Natural killer cell (primary cell): ENCODE data around the gene IQSEC1. TPM values are rescaled to one million over a fixed set of nuclear protein-coding genes. Genes with fewer than 3 reads are reported as not detected.

Source experiments
- ATAC-seq, 3 donors: fragments of 150-1000 bp in 2 of 3; fragments of 200-7000 bp in 1 of 3; cut with Tn5 transposase; 1 replicate in 1 of 3; 2 replicates in 2 of 3; pipeline ENCODE4 v1.10.0; 2021; ENCODE audit warnings: mild to moderate bottlenecking in 2 of 3, moderate library complexity in 2 of 3
- DNase-seq, 2 donors: peaks; one replicate each; pipeline versions ENCODE4 v3.0.0 to v3.0.0-alpha.2; 2013 to 2021; ENCODE audit warnings: mixed read lengths in 1 of 2
- H3K27ac ChIP-seq: one replicate; pipeline ENCODE4 v1.5.1; 2013; ENCODE audit warnings: mild to moderate bottlenecking, low read length
- H3K27me3 ChIP-seq: one replicate; pipeline ENCODE4 v1.6.1; 2013; ENCODE audit warnings: low read length; ENCODE audit not compliant: control insufficient read depth, insufficient read depth
- H3K36me3 ChIP-seq: one replicate; pipeline ENCODE4 v1.6.1; 2013; ENCODE audit warnings: low read length; ENCODE audit not compliant: control insufficient read depth, insufficient read depth
- H3K4me1 ChIP-seq: one replicate; pipeline ENCODE4 v1.6.1; 2013; ENCODE audit warnings: low read length; ENCODE audit not compliant: control insufficient read depth, insufficient read depth
- H3K4me3 ChIP-seq: one replicate; pipeline ENCODE4 v1.5.1; 2013; ENCODE audit warnings: low read length
- H3K9me3 ChIP-seq: one replicate; pipeline ENCODE4 v1.6.1; 2013; ENCODE audit warnings: low read length; ENCODE audit not compliant: control insufficient read depth, insufficient read depth
- H3K27ac Mint-ChIP-seq, 2 donors: one replicate each; pipeline ENCODE4 v1.8.0; 2022; ENCODE audit warnings: mild to moderate bottlenecking in 2 of 2, mixed read lengths in 2 of 2, moderate library complexity in 1 of 2
- H3K27me3 Mint-ChIP-seq, 2 donors: one replicate each; pipeline ENCODE4 v1.8.0; 2022; ENCODE audit warnings: low read depth in 2 of 2, mixed read lengths in 2 of 2
- H3K36me3 Mint-ChIP-seq: one replicate; pipeline ENCODE4 v1.8.0; 2022; ENCODE audit warnings: mixed read lengths
- H3K4me1 Mint-ChIP-seq, 2 donors: one replicate each; pipeline ENCODE4 v1.8.0; 2022; ENCODE audit warnings: mixed read lengths in 2 of 2
- H3K4me3 Mint-ChIP-seq: one replicate; pipeline ENCODE4 v1.8.0; 2022; ENCODE audit warnings: mild to moderate bottlenecking, moderate library complexity, mixed read lengths
- H3K9me3 Mint-ChIP-seq, 2 donors: one replicate each; pipeline ENCODE4 v1.8.0; 2022; ENCODE audit warnings: mixed read lengths in 2 of 2
- CTCF ChIP-seq: fragments of 200-600 bp; IDR thresholded peaks from one replicate; pipeline ENCODE4 v1.8.0; 2022; ENCODE audit warnings: antibody characterized with exemption
- WGBS: methylation state at CpG from one replicate; pipeline ENCODE4 v1.1.7; 2013; ENCODE audit warnings: missing lambda C conversion rate; ENCODE audit not compliant: insufficient coverage; 5-methylcytosine and 5-hydroxymethylcytosine counted together
- intact Hi-C: fragments of 100-400 bp; cut with micrococcal nuclease; formaldehyde crosslinking; loops from one replicate; pipeline ENCODE4 v1.14.2; 2022
- total RNA-seq, 4 donors: library from RNA; stranded (reverse); fragments of 120-200 nt in 1 of 4; gene quantifications; one replicate each; pipeline versions ENCODE4 v1.2.3 to v1.2.4, GENCODE V29; 2013 to 2022

Gene IQSEC1
- total RNA-seq, 3 donors from 2014 or later (not counting 1 experiment from before 2014, with no cell fraction given), result 124 to 189 (median 138) TPM

DNA sequence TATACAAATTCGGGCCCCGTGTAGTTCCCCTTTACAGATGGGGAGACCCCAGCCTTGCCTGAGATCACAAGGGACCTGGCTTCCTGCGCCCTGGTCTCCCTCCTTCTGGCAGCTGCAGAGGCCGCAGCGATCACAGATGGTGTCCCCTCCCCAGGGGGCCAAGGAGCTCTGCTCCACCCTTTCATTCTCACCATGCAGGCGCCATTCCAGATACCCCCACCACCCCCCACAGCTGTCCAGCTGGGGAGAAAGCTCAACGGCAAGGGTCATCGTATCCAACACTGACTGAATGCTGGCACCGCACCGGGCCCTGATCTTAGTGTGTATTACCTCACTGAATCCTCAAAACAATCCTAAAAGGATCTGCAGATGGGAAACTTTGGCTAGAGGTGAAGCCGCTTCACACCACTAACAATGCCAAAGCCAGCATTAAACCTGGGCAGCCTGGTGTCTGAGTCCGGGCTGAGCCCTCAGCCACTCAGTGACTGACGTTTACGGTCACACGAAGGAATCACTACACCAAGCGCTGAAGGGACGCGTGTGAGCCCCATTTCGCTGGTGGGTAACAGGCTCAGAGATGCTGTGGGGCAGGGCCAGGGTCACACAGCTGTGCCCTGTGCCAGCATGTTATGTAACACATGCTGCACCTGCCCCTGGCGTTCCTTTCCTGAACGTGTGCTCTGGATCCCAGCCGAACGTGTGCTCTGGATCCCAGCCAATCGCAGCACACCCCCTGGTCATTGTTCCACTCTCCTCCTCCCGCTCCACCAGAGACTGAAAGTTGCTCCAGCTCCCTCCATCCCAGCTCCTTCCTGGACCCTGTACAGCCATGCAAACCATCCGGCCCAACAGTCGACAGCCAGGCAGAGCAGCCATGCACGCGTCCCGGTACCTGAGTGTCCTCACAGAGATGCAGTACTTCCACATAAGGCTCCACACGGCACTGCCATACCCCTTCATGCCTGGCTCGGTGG is 51.8 kb downstream of the IQSEC1 start:
- DNase-seq (no peak), ATAC-seq (no peak)
- Histone ChIP-seq H3K9me3 (no peaks in the 10 kb centered on the region), H3K27ac (peak overlapping the region; percentile 61), H3K4me3 (peak overlapping the region; percentile 45), H3K27me3 (no peaks in the 10 kb centered on the region), H3K4me1 (peaks cover 52% of the 10 kb centered on the region), H3K36me3 (no peaks in the 10 kb centered on the region)
- Mint-ChIP-seq H3K4me1 (peaks cover 19 to 55% of the 10 kb centered on the region in 2 donors), H3K36me3 (no peaks in the 10 kb centered on the region), H3K27ac (peak overlapping the region in 1 of 2 donors; percentile 64), H3K27me3 (no peaks in the 10 kb centered on the region), H3K4me3 (no peak overlapping the region), H3K9me3 (no peaks in the 10 kb centered on the region)
- TF ChIP-seq CTCF, result no peak
- intact Hi-C loops, result no loop called here
- WGBS, result 68% methylated on average over 32 of the region's 32 CpGs

DNA sequence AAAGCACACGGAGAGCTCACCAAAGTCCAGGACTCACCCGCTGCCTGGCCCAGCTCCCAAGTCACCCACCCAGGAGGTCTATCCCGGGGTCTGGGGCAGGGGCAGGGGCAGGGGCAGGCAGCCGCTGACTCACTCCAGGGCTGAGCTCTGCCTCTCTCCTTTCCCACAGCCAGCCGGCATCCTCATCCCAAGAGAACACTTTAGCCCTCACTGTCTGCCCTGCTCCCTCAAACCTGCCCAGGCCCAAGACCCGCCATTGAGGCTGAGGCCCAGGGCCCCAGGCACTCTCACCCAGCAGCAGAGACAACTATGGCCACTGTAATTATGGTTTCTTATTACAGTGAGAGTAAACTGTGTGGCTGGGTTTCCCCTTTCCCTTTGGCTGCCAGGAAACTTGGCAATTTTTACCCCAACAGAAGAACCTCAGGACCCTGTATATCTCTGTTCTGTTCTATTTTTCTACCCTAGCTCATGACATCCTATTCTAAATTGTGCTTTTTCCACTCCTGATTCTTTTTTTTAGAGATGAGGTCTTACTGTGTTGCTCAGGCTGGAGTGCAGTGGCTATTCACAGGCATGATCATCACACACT is 53.0 kb downstream of the IQSEC1 start:
- no peak overlapping the region for H3K4me3 Mint-ChIP-seq
- Histone ChIP-seq H3K4me1 (peaks cover 64% of the 10 kb centered on the region), H3K36me3 (no peaks in the 10 kb centered on the region), H3K4me3 (peak overlapping the region; percentile 45), H3K27me3 (no peaks in the 10 kb centered on the region), H3K9me3 (no peaks in the 10 kb centered on the region), H3K27ac (peak overlapping the region; percentile 57)
- DNase-seq, result no peak
- no peaks in the 10 kb centered on the region for H3K27me3 Mint-ChIP-seq
- H3K9me3 Mint-ChIP-seq, result no peaks in the 10 kb centered on the region
- peaks cover 28 to 61% of the 10 kb centered on the region in 2 donors for H3K4me1 Mint-ChIP-seq
- H3K27ac Mint-ChIP-seq, result peak overlapping the region; percentile 25 to 64
- TF ChIP-seq CTCF, result no peak
- no peaks in the 10 kb centered on the region for H3K36me3 Mint-ChIP-seq
- intact Hi-C loops, result no loop called here
- ATAC-seq, result no peak
- 83% methylated on average over 6 of the region's 6 CpGs for WGBS

DNA sequence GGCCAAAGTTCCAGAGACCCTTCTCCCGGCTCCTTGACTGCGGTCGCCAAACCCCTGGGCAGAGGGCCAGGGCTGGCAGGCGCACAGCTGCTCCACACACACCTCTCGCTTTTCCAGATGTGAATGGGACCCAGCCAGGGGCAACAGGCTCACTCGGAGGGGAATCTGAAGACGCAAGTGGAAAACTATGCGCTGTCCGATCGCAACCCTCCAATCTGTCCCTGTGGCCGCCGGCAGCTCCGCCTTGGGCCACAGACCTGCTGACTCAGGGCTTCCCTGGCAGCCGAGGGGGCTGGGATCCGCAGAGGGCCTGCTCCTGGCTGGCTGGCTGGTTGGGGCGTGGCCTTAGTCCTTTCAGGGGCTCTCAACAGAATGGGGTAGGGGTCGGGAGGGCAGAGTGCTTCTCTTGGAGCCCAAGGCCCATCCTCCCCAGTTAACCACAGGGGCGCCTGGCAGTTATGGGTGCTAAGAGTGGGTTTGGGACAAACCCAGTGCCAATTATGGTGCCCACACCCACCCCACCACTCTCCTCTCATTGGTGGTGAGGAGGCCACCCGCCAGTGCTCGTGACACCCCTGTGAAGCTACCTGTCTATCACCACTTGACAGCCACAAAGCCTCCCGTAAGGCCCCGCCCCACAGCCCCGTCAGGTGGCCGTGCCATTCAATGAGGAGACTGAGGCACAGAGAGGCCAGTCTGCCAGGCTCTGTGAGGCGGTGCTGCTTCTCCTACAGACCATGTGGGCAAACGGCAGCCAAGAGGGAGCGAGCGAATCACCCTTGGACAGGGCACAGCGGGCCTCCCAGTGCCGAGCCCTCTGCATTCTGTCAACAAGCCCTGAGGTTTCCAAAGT is 53.8 kb downstream of the IQSEC1 start:
- Histone ChIP-seq H3K27me3 (no peaks in the 10 kb centered on the region), H3K27ac (peak overlapping the region; percentile 57), H3K9me3 (no peaks in the 10 kb centered on the region), H3K36me3 (no peaks in the 10 kb centered on the region), H3K4me3 (peak overlapping the region; percentile 8), H3K4me1 (peaks cover 72% of the 10 kb centered on the region)
- intact Hi-C loops, result no loop called here
- WGBS, result 77% methylated on average over 28 of the region's 30 CpGs
- ATAC-seq, result no peak
- Mint-ChIP-seq H3K4me1 (peaks cover 30 to 63% of the 10 kb centered on the region in 2 donors), H3K9me3 (no peaks in the 10 kb centered on the region), H3K36me3 (no peaks in the 10 kb centered on the region), H3K4me3 (no peak overlapping the region), H3K27me3 (no peaks in the 10 kb centered on the region), H3K27ac (no peak overlapping the region)
- no peak for TF ChIP-seq CTCF
- no peak for DNase-seq
